Activated naive CD4-positive, alpha-beta T cell treated with anti-CD3 and anti-CD28 coated beads, Interleukin-2, amount 10 ng/mL, durations not matched to agents 7 days and 5 days (primary cell): ENCODE data around the gene TNXB.
"Not testable (repeated sequence)": the region's sequence is repeated elsewhere in the genome, so short reads cannot be mapped to it uniquely, and the experiment has no call there.

Experiments
- CTCF ChIA-PET: fragments of 350-600 bp; sonication (Branson Sonifier 250); formaldehyde crosslinking; loops from one replicate; lab custom pipeline; 2021; ENCODE audit warnings: antibody characterized with exemption; lab: Charles Lee
- DNase-seq: peaks from one replicate; pipeline ENCODE4 v3.0.0-alpha.2; 2020
- H3K27ac Mint-ChIP-seq: one replicate; pipeline ENCODE4 v1.8.0; 2021; ENCODE audit warnings: mild to moderate bottlenecking, moderate library complexity, mixed read lengths
- H3K27me3 Mint-ChIP-seq: one replicate; pipeline ENCODE4 v1.8.0; 2021; ENCODE audit warnings: mild to moderate bottlenecking, mixed read lengths
- H3K36me3 Mint-ChIP-seq: one replicate; pipeline ENCODE4 v1.8.0; 2021; ENCODE audit warnings: mixed read lengths
- H3K4me1 Mint-ChIP-seq: one replicate; pipeline ENCODE4 v1.8.0; 2021; ENCODE audit warnings: mixed read lengths
- H3K4me3 Mint-ChIP-seq: one replicate; pipeline ENCODE4 v1.8.0; 2021; ENCODE audit warnings: mild to moderate bottlenecking, moderate library complexity, mixed read lengths
- H3K9me3 Mint-ChIP-seq: one replicate; pipeline ENCODE4 v1.8.0; 2021; ENCODE audit warnings: mixed read lengths

The TNXB gene

GRCh38 chr6:32046450-32047083 lies 62.6 kb downstream of the TNXB start:
- Mint-ChIP-seq H3K4me3 (no peak overlapping the region), H3K36me3 (no peaks in the 10 kb centered on the region), H3K4me1 (peaks cover 2% of the 10 kb centered on the region), H3K27me3 (peaks cover 17% of the 10 kb centered on the region), H3K27ac (no peak overlapping the region), H3K9me3 (no peaks in the 10 kb centered on the region)
- CTCF ChIA-PET, result no interaction called here
- DNase-seq, result no peak

GRCh38 chr6:32045811-32046449 lies 63.2 kb downstream of the TNXB start:
- H3K27me3 Mint-ChIP-seq, result peaks cover 16% of the 10 kb centered on the region
- CTCF ChIA-PET, result no interaction called here
- no peak overlapping the region for H3K4me3 Mint-ChIP-seq
- no peaks in the 10 kb centered on the region for H3K9me3 Mint-ChIP-seq
- no peak for DNase-seq
- H3K36me3 Mint-ChIP-seq, result no peaks in the 10 kb centered on the region
- H3K4me1 Mint-ChIP-seq, result peaks cover 2% of the 10 kb centered on the region
- no peak overlapping the region for H3K27ac Mint-ChIP-seq

GRCh38 chr6:32044916-32045315 lies 64.2 kb downstream of the TNXB start:
- H3K27me3 Mint-ChIP-seq, H3K36me3 Mint-ChIP-seq, DNase-seq, CTCF ChIA-PET, H3K9me3 Mint-ChIP-seq, H3K27ac Mint-ChIP-seq, H3K4me3 Mint-ChIP-seq, H3K4me1 Mint-ChIP-seq: not testable (repeated sequence)

- DNase-seq, H3K27ac Mint-ChIP-seq, H3K4me3 Mint-ChIP-seq, H3K27me3 Mint-ChIP-seq, H3K4me1 Mint-ChIP-seq, H3K9me3 Mint-ChIP-seq, H3K36me3 Mint-ChIP-seq, CTCF ChIA-PET: not testable (repeated sequence)
Measured at GRCh38 chr6:32043589-32044380, 65.4 kb downstream of the TNXB start.

- CTCF ChIA-PET, H3K4me1 Mint-ChIP-seq, H3K9me3 Mint-ChIP-seq, H3K27ac Mint-ChIP-seq, DNase-seq, H3K4me3 Mint-ChIP-seq, H3K36me3 Mint-ChIP-seq, H3K27me3 Mint-ChIP-seq: not testable (repeated sequence)
Measured at GRCh38 chr6:32042276-32042675, 66.9 kb downstream of the TNXB start.

DNA sequence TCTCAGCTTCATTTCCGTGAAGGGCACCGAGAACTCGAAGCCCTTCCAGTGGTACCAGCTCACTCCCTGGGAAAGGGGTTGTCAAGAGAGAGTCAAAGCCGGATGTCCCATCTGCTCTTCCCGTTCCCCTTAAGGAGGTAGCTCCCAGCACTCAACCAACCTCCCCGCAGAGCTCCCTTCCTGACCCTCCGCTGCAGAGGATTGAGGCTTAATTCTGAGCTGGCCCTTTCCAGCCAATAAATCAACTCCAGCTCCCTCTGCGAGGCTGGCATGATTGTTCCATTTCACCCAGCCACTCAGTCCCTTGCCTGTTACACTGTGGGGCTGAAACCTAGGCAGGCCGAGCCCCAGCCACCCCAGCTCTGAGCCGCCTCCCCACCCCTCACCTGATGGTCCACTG lies 67.8 kb downstream of the TNXB start:
- DNase-seq, H3K27ac Mint-ChIP-seq, H3K9me3 Mint-ChIP-seq, CTCF ChIA-PET, H3K4me3 Mint-ChIP-seq, H3K4me1 Mint-ChIP-seq, H3K27me3 Mint-ChIP-seq, H3K36me3 Mint-ChIP-seq: not testable (repeated sequence)

DNA sequence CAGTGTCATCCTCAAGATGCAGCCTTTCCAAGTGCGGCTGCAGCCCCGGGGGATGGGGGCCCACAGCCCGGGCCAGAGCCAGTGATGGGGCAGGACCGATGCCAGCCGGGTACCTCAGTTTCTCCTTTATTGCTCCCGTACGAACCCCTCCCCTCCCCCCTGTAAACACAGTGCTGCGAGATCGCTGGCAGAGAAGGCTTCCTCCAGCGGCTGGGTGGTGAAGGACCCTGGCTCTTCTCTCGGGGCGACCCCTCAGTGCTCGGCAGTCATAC lies 68.2 kb downstream of the TNXB start:
- DNase-seq, H3K4me3 Mint-ChIP-seq, H3K36me3 Mint-ChIP-seq, H3K27me3 Mint-ChIP-seq, H3K27ac Mint-ChIP-seq, H3K4me1 Mint-ChIP-seq, CTCF ChIA-PET, H3K9me3 Mint-ChIP-seq: not testable (repeated sequence)

DNA sequence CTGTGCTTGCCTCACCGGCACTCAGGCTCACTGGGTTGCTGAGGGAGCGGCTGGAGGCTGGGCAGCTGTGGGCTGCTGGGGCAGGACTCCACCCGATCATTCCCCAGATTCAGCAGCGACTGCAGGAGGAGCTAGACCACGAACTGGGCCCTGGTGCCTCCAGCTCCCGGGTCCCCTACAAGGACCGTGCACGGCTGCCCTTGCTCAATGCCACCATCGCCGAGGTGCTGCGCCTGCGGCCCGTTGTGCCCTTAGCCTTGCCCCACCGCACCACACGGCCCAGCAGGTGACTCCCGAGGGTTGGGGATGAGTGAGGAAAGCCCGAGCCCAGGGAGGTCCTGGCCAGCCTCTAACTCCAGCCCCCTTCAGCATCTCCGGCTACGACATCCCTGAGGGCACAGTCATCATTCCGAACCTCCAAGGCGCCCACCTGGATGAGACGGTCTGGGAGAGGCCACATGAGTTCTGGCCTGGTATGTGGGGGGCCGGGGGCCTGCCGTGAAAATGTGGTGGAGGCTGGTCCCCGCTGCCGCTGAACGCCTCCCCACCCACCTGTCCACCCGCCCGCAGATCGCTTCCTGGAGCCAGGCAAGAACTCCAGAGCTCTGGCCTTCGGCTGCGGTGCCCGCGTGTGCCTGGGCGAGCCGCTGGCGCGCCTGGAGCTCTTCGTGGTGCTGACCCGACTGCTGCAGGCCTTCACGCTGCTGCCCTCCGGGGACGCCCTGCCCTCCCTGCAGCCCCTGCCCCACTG lies 68.7 kb downstream of the TNXB start:
- H3K9me3 Mint-ChIP-seq, CTCF ChIA-PET, H3K4me3 Mint-ChIP-seq, H3K36me3 Mint-ChIP-seq, H3K27me3 Mint-ChIP-seq, DNase-seq, H3K4me1 Mint-ChIP-seq, H3K27ac Mint-ChIP-seq: not testable (repeated sequence)

DNA sequence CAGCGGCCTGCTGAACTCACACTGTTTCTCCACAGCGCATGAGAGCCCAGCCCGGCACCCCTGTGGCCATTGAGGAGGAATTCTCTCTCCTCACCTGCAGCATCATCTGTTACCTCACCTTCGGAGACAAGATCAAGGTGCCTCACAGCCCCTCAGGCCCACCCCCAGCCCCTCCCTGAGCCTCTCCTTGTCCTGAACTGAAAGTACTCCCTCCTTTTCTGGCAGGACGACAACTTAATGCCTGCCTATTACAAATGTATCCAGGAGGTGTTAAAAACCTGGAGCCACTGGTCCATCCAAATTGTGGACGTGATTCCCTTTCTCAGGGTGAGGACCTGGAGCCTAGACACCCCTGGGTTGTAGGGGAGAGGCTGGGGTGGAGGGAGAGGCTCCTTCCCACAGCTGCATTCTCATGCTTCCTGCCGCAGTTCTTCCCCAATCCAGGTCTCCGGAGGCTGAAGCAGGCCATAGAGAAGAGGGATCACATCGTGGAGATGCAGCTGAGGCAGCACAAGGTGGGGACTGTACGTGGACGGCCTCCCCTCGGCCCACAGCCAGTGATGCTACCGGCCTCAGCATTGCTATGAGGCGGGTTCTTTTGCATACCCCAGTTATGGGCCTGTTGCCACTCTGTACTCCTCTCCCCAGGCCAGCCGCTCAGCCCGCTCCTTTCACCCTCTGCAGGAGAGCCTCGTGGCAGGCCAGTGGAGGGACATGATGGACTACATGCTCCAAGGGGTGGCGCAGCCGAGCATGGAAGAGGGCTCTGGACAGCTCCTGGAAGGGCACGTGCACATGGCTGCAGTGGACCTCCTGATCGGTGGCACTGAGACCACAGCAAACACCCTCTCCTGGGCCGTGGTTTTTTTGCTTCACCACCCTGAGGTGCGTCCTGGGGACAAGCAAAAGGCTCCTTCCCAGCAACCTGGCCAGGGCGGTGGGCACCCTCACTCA lies 69.5 kb downstream of the TNXB start:
- H3K27ac Mint-ChIP-seq, DNase-seq, CTCF ChIA-PET, H3K4me1 Mint-ChIP-seq, H3K36me3 Mint-ChIP-seq, H3K4me3 Mint-ChIP-seq, H3K27me3 Mint-ChIP-seq, H3K9me3 Mint-ChIP-seq: not testable (repeated sequence)

GRCh38 chr6:32038878-32039277 lies 70.3 kb downstream of the TNXB start:
- H3K4me3 Mint-ChIP-seq, H3K9me3 Mint-ChIP-seq, CTCF ChIA-PET, H3K27me3 Mint-ChIP-seq, DNase-seq, H3K27ac Mint-ChIP-seq, H3K4me1 Mint-ChIP-seq, H3K36me3 Mint-ChIP-seq: not testable (repeated sequence)

- H3K27ac Mint-ChIP-seq, H3K4me1 Mint-ChIP-seq, H3K4me3 Mint-ChIP-seq, DNase-seq, H3K27me3 Mint-ChIP-seq, H3K9me3 Mint-ChIP-seq, H3K36me3 Mint-ChIP-seq, CTCF ChIA-PET: not testable (repeated sequence)
Measured at GRCh38 chr6:32037598-32038524, 71.3 kb downstream of the TNXB start, which contains the start of gene CYP21A2. CYP21A2 (plus strand) TSS chr6:32038415; CDS start chr6:32038423, 8 bp downstream.

DNA sequence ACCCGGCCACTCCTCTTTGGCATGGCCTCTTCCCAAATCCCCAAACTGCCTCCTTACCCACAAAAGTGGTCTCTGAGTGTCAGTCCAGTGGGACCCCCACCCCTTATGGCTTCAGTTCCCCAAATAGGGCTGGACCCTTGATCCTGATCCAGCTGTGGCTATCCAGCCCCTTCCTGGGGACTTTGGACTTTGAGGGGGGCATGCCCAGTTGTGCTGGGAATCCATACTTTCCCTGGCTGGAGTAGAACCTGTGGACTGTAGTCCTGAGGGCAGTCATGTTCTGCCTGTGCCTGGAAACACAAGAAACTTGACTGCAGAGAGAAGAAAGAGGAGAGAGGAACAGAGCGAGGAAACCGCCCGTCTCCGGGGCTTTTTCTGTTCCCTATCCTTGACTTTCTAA lies 72.0 kb downstream of the TNXB start:
- H3K4me3 Mint-ChIP-seq, H3K36me3 Mint-ChIP-seq, CTCF ChIA-PET, H3K27ac Mint-ChIP-seq, H3K9me3 Mint-ChIP-seq, H3K27me3 Mint-ChIP-seq, DNase-seq, H3K4me1 Mint-ChIP-seq: not testable (repeated sequence)
